WTC11 (cell line): ENCODE results near the gene GIGYF2. TPM values are rescaled to one million over a fixed set of nuclear protein-coding genes. Genes with fewer than 3 reads are reported as not detected.
A peak's percentile ranks its signal among the peaks of the same experiment; 100 is the strongest.

Experiments used
- ATAC-seq: fragments of 200-7000 bp; cut with Tn5 transposase; 2 replicates; pipeline ENCODE4 v1.10.0; 2021; ENCODE audit warnings: mild to moderate bottlenecking, moderate library complexity
- CTCF ChIA-PET: fragments of 300-600 bp; sonication (Branson Sonifier 250); formaldehyde crosslinking; loops from one replicate; lab custom pipeline; 2021; ENCODE audit warnings: antibody characterized with exemption; lab: Charles Lee
- POLR2A ChIA-PET: fragments of 350-600 bp; sonication (Branson Sonifier 250); formaldehyde crosslinking; loops from one replicate; lab custom pipeline; 2021; ENCODE audit warnings: antibody characterized with exemption; lab: Charles Lee
- DNase-seq: peaks from one replicate; pipeline ENCODE4 v3.0.0; 2021; ENCODE audit warnings: low spot score
- H3K27ac Mint-ChIP-seq: 2 replicates; pipeline ENCODE4 v1.8.0; 2021; ENCODE audit warnings: mixed read lengths
- H3K27me3 Mint-ChIP-seq: 2 replicates; pipeline ENCODE4 v1.8.0; 2021; ENCODE audit warnings: low read depth, mild to moderate bottlenecking, moderate library complexity, mixed read lengths
- H3K36me3 Mint-ChIP-seq: 2 replicates; pipeline ENCODE4 v1.8.0; 2021; ENCODE audit warnings: mixed read lengths
- H3K4me1 Mint-ChIP-seq: 2 replicates; pipeline ENCODE4 v1.8.0; 2022; ENCODE audit warnings: mixed read lengths
- H3K4me3 Mint-ChIP-seq: 2 replicates; pipeline ENCODE4 v1.8.0; 2021; ENCODE audit warnings: mild to moderate bottlenecking, moderate library complexity, mixed read lengths
- H3K9me3 Mint-ChIP-seq: 2 replicates; pipeline ENCODE4 v1.8.0; 2021; ENCODE audit warnings: mixed read lengths
- EMX1 ChIP-seq: fragments of 250-450 bp; sonication (Bioruptor Pico); IDR thresholded peaks from 2 replicates; pipeline ENCODE4 v1.8.0; 2021; ENCODE audit warnings: mild to moderate bottlenecking
- ESRRA ChIP-seq: sonication (generic); formaldehyde crosslinking; IDR thresholded peaks from 2 replicates; pipeline ENCODE4 v1.8.1; 2022; ENCODE audit warnings: mild to moderate bottlenecking, missing genetic modification reagents, borderline replicate concordance
- ETV6 ChIP-seq: sonication (generic); formaldehyde crosslinking; IDR thresholded peaks from 2 replicates; pipeline ENCODE4 v1.8.1; 2022; ENCODE audit warnings: mild to moderate bottlenecking, missing genetic modification reagents
- FOXP1 ChIP-seq: sonication (generic); formaldehyde crosslinking; IDR thresholded peaks from 2 replicates; pipeline ENCODE4 v1.8.0; 2022; ENCODE audit warnings: missing genetic modification reagents, mild to moderate bottlenecking, moderate library complexity, borderline replicate concordance
- JUN ChIP-seq: sonication (generic); formaldehyde crosslinking; IDR thresholded peaks from 2 replicates; pipeline ENCODE4 v1.8.0; 2023; ENCODE audit warnings: mild to moderate bottlenecking, missing genetic modification reagents
- NR3C1 ChIP-seq: sonication (generic); formaldehyde crosslinking; conservative IDR thresholded peaks from 2 replicates; pipeline ENCODE4 v1.8.1; 2023; ENCODE audit warnings: low read depth, mild to moderate bottlenecking, missing genetic modification reagents
- SMAD3 ChIP-seq: sonication (generic); formaldehyde crosslinking; IDR thresholded peaks from 2 replicates; pipeline ENCODE4 v1.8.0; 2022; ENCODE audit warnings: missing genetic modification reagents, mild to moderate bottlenecking, borderline replicate concordance
- ZNF219 ChIP-seq: sonication (generic); formaldehyde crosslinking; IDR thresholded peaks from 2 replicates; pipeline ENCODE4 v1.8.0; 2023; ENCODE audit warnings: missing genetic modification reagents, mild to moderate bottlenecking, borderline replicate concordance
- ZNF512 ChIP-seq: sonication (generic); formaldehyde crosslinking; IDR thresholded peaks from 2 replicates; pipeline ENCODE4 v1.8.1; 2022; ENCODE audit warnings: missing genetic modification reagents, borderline replicate concordance
- total RNA-seq: library from RNA; stranded (reverse); gene quantifications from 3 replicates; pipeline ENCODE4 v1.2.3, GENCODE V29; 2021
- TF ChIP-seq, protein P1 (sequence below): sonication (generic); formaldehyde crosslinking; IDR thresholded peaks from 2 replicates; pipeline ENCODE4 v1.8.1; 2023; ENCODE audit warnings: mild to moderate bottlenecking, missing genetic modification reagents
- TF ChIP-seq, protein P2 (sequence below): sonication (generic); formaldehyde crosslinking; IDR thresholded peaks from 2 replicates; pipeline ENCODE4 v1.8.0; 2022; ENCODE audit warnings: mild to moderate bottlenecking, missing genetic modification reagents
- TF ChIP-seq, protein P3 (sequence below): sonication (generic); formaldehyde crosslinking; IDR thresholded peaks from 2 replicates; pipeline ENCODE4 v1.8.1; 2023; ENCODE audit warnings: mild to moderate bottlenecking, missing genetic modification reagents, borderline replicate concordance
- TF ChIP-seq, protein P4 (sequence below): fragments of 250-450 bp; sonication (Bioruptor Pico); IDR thresholded peaks from 2 replicates; pipeline ENCODE4 v2.1.2; 2022; ENCODE audit warnings: mild to moderate bottlenecking, moderate library complexity

GIGYF2 gene
- total RNA-seq, 1 experiment from 2014 or later: 53.1 TPM

DNA sequence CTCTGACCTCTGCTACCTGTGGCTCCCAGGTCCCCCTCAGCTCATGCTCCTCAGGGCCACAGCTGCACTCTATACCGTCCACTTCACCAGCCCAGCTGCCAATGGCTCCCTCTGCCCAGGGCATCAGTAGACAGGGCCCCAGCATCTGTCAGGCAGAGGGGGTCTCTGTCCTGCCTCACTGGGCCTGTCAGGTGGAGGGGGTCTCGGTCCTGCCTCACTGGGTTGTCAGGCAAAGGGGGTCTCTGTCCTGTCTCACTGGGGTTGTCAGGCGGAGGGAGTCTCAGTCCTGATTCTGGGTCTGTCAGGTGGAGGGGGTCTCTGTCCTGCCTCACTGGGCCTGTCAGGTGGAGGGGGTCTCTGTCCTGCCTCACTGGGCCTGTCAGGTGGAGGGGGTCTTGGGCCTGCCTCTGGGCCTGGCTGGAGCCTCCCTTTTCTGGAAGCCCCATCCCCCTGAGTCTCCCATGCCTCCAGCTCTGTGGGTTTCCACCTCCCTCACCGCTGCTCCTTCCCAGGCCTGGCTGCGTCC is 192.8 kb downstream of the GIGYF2 start:
- no peak for DNase-seq
- no peaks in the 10 kb centered on the region for H3K36me3 Mint-ChIP-seq
- H3K4me3 Mint-ChIP-seq: no peak overlapping the region

DNA sequence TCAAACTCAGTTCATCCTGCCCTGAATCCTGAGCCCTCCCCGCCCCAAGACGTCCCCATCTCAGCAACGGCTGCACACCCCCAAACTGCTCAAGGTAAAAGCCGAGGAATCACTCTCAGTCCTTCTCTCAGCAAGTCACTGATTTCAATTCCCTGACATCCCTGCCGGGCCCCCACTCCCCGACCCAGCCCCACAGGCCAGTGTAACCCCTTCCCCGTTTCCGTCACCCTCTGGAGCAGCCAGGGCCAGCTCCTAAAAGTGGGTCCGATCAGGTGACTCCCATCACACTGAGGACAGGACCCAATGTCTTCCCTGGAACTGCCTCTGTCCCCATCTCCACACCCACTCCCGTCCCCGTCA is 193.4 kb downstream of the GIGYF2 start:
- Mint-ChIP-seq H3K27ac (peak overlapping the region; percentile 71; the same call in 1 of the 2 replicates), H3K36me3 (no peaks in the 10 kb centered on the region), H3K4me1 (peaks cover 27% of the 10 kb centered on the region), H3K9me3 (no peaks in the 10 kb centered on the region), H3K27me3 (peaks cover 3% of the 10 kb centered on the region; the same call in 1 of the 2 replicates), H3K4me3 (peak overlapping the region; percentile 45)
- DNase-seq (no peak), ATAC-seq (peak; percentile 15)
- TF ChIP-seq ETV6 (CRISPR knock-in tag) (no peak), NR3C1 (CRISPR knock-in tag) (no peak), JUN (CRISPR knock-in tag) (no peak), FOXP1 (CRISPR knock-in tag) (no peak), ESRRA (no peak)
- TF ChIP-seq, protein P1, sequence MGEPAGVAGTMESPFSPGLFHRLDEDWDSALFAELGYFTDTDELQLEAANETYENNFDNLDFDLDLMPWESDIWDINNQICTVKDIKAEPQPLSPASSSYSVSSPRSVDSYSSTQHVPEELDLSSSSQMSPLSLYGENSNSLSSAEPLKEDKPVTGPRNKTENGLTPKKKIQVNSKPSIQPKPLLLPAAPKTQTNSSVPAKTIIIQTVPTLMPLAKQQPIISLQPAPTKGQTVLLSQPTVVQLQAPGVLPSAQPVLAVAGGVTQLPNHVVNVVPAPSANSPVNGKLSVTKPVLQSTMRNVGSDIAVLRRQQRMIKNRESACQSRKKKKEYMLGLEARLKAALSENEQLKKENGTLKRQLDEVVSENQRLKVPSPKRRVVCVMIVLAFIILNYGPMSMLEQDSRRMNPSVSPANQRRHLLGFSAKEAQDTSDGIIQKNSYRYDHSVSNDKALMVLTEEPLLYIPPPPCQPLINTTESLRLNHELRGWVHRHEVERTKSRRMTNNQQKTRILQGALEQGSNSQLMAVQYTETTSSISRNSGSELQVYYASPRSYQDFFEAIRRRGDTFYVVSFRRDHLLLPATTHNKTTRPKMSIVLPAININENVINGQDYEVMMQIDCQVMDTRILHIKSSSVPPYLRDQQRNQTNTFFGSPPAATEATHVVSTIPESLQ (CRISPR knock-in tag): no peak
- TF ChIP-seq, protein P2, sequence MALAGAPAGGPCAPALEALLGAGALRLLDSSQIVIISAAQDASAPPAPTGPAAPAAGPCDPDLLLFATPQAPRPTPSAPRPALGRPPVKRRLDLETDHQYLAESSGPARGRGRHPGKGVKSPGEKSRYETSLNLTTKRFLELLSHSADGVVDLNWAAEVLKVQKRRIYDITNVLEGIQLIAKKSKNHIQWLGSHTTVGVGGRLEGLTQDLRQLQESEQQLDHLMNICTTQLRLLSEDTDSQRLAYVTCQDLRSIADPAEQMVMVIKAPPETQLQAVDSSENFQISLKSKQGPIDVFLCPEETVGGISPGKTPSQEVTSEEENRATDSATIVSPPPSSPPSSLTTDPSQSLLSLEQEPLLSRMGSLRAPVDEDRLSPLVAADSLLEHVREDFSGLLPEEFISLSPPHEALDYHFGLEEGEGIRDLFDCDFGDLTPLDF: no peak
- TF ChIP-seq, protein P3, sequence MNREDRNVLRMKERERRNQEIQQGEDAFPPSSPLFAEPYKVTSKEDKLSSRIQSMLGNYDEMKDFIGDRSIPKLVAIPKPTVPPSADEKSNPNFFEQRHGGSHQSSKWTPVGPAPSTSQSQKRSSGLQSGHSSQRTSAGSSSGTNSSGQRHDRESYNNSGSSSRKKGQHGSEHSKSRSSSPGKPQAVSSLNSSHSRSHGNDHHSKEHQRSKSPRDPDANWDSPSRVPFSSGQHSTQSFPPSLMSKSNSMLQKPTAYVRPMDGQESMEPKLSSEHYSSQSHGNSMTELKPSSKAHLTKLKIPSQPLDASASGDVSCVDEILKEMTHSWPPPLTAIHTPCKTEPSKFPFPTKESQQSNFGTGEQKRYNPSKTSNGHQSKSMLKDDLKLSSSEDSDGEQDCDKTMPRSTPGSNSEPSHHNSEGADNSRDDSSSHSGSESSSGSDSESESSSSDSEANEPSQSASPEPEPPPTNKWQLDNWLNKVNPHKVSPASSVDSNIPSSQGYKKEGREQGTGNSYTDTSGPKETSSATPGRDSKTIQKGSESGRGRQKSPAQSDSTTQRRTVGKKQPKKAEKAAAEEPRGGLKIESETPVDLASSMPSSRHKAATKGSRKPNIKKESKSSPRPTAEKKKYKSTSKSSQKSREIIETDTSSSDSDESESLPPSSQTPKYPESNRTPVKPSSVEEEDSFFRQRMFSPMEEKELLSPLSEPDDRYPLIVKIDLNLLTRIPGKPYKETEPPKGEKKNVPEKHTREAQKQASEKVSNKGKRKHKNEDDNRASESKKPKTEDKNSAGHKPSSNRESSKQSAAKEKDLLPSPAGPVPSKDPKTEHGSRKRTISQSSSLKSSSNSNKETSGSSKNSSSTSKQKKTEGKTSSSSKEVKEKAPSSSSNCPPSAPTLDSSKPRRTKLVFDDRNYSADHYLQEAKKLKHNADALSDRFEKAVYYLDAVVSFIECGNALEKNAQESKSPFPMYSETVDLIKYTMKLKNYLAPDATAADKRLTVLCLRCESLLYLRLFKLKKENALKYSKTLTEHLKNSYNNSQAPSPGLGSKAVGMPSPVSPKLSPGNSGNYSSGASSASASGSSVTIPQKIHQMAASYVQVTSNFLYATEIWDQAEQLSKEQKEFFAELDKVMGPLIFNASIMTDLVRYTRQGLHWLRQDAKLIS: no peak
- CTCF ChIA-PET: interaction anchor here (1.0 to 2.2 kb wide), 12 partner anchors 10 to 553 kb away, joined by 3 to 12 read pairs (median 4); no protein-coding TSS in a partner anchor
- POLR2A ChIA-PET: no interaction called here

More for the DNA sequence above, 192.8 kb downstream of the GIGYF2 start:
- Mint-ChIP-seq H3K27me3 (peaks cover 3% of the 10 kb centered on the region; the same call in 1 of the 2 replicates), H3K4me1 (peaks cover 27% of the 10 kb centered on the region), H3K27ac (peak overlapping the region; percentile 71; the same call in 1 of the 2 replicates), H3K9me3 (no peaks in the 10 kb centered on the region)
- ChIA-PET CTCF (interaction anchor here (1.0 to 2.2 kb wide), 4 partner anchors 35 to 162 kb away, joined by 3 to 12 read pairs (median 4); no protein-coding TSS in a partner anchor), POLR2A (no interaction called here)
- TF ChIP-seq SMAD3 (CRISPR knock-in tag) (no peak), ZNF219 (CRISPR knock-in tag) (no peak), ZNF512 (CRISPR knock-in tag) (no peak), EMX1 (no peak)
- TF ChIP-seq, protein P4, sequence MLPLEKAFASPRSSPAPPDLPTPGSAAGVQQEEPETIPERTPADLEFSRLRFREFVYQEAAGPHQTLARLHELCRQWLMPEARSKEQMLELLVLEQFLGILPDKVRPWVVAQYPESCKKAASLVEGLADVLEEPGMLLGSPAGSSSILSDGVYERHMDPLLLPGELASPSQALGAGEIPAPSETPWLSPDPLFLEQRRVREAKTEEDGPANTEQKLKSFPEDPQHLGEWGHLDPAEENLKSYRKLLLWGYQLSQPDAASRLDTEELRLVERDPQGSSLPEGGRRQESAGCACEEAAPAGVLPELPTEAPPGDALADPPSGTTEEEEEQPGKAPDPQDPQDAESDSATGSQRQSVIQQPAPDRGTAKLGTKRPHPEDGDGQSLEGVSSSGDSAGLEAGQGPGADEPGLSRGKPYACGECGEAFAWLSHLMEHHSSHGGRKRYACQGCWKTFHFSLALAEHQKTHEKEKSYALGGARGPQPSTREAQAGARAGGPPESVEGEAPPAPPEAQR (CRISPR knock-in tag): no peak
- ATAC-seq: no peak
